Measurements from ENCODE around the gene EEF1A1. TPM values are rescaled to one million over a fixed set of nuclear protein-coding genes. Genes with fewer than 3 reads are reported as not detected.
A peak's percentile ranks its signal among the peaks of the same experiment; 100 is the strongest.
"Not testable (repeated sequence)": the region's sequence is repeated elsewhere in the genome, so short reads cannot be mapped to it uniquely, and the experiment has no call there.

Gene EEF1A1
- total and polyA plus RNA-seq, 2 of the 4 experiments (the other 2 are of a cell fraction): 14,757 to 30,152 TPM

DNA sequence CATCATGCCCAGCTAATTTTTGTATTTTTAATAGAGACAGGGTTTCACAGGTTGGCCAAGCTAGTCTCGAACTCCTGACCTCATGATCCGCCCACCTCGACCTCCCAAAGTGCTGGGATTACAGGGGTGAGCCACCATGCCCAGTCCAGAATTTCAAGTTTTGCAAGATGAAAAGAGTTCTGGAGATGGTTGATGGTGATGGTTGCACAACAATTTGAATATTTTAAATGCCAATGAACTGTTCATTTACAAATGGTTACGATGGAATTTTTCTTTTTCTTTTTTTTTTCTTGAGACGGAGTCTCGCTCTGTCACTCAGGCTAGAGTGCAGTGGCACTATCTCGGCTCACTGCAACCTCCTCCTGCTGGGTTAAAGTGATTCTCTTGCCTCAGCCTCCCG, 15.1 kb downstream of the EEF1A1 start:
- H2AK5ac ChIP-seq (ENCODE audit: low read depth, low read length); in situ Hi-C loops (cut with MboI; ENCODE audit: low sequenced_read_pairs); H2BK20ac ChIP-seq (ENCODE audit: low read depth, low read length); H3K4me1 ChIP-seq (ENCODE audit: control insufficient read depth, insufficient read depth, low read length); H2AFZ ChIP-seq (replicated peaks; ENCODE audit: low read length, poor library complexity); H3K79me1 ChIP-seq (ENCODE audit: low read depth in 1 of 2, low read length in 2 of 2); H3K56ac ChIP-seq (ENCODE audit: extremely low read depth, insufficient read depth, low read length); H3K4me2 ChIP-seq (ENCODE audit: low read depth, low read length); dilution Hi-C loops (cut with HindIII; ENCODE audit: low sequenced_read_pairs, unreplicated experiment); POLR2A ChIA-PET (ENCODE audit: unreplicated experiment); H3K18ac ChIP-seq (ENCODE audit: low read depth, low read length); H3K27me3 ChIP-seq (ENCODE audit: control insufficient read depth, insufficient read depth, low read length); DNase-seq; CTCF ChIA-PET; H4K5ac ChIP-seq (ENCODE audit: low read depth, low read length); H3K27ac ChIP-seq (ENCODE audit: insufficient read depth, low read length); H2BK5ac ChIP-seq (ENCODE audit: low read depth, low read length, poor library complexity, severe bottlenecking); H4K91ac ChIP-seq (ENCODE audit: insufficient read depth, low read depth, low read length); H3K9ac ChIP-seq (ENCODE audit: low read depth, low read length); H4K8ac ChIP-seq (ENCODE audit: low read depth in 2 of 2, low read length in 2 of 2); H3K9me1 ChIP-seq (ENCODE audit: insufficient read depth, low read length); H3K4ac ChIP-seq (ENCODE audit: low read depth, low read length); H2BK15ac ChIP-seq (ENCODE audit: low read depth, low read length); H3K9me3 ChIP-seq (ENCODE audit: control insufficient read depth, insufficient read depth, low read length); H3K23ac ChIP-seq (ENCODE audit: low read depth, low read length); H4K20me1 ChIP-seq (ENCODE audit: insufficient read depth, low read length); H2BK120ac ChIP-seq (ENCODE audit: low read depth, low read length); H2AK9ac ChIP-seq (replicated peaks; ENCODE audit: low read depth, low read length, poor library complexity); intact Hi-C loops (cut with micrococcal nuclease); BruUV-seq (replicated peaks); H3K4me3 ChIP-seq (ENCODE audit: insufficient read depth, low read depth, low read length); H3K14ac ChIP-seq (replicated peaks; ENCODE audit: low read depth, low read length): not testable (repeated sequence)
- peak; percentile 69 for TF ChIP-seq CEBPB (IDR thresholded peaks at IDR 0.05; ENCODE audit: low read depth, low read length)
- peak; percentile 37; the same call in 1 of the 2 replicates for ATAC-seq (ENCODE audit: low read depth)
- peaks cover 10% of the 10 kb centered on the region for H3K36me3 ChIP-seq (ENCODE audit: control insufficient read depth, insufficient read depth, low read length)
- WGBS, 2 experiments (ENCODE audit: extremely low coverage in 2 of 2, insufficient read length in 1 of 2): no CpG with 5 or more reads among the region's 8 CpGs

Measured in IMR-90 (cell line).